Measurements from ENCODE around the gene FADS3.
A peak's percentile ranks its signal among the peaks of the same experiment; 100 is the strongest.

The FADS3 gene

DNA sequence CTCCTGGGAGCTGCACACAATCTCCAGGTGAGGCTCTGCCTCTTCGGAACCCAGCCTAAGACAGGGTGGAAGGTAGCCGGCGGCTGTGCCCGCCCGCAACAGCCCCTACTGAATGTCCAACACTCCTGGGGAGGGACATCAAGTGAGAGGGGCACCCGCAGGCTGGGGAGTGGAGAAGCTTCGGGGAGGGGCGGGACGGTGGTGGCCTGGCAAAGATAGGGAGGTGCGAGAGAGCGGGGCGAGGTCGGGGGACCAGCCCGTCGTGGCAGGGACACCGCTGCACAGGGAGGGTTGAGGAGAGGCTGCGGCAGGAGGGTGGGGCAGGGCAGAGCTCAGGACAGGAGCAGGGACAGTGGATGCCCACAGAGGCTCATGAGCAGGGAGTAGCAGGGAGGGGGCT is 8.9 kb upstream of the FADS3 start:
- no peak for DNase-seq (ENCODE audit: low read depth in 2 of 3, low spot score in 2 of 3)

DNA sequence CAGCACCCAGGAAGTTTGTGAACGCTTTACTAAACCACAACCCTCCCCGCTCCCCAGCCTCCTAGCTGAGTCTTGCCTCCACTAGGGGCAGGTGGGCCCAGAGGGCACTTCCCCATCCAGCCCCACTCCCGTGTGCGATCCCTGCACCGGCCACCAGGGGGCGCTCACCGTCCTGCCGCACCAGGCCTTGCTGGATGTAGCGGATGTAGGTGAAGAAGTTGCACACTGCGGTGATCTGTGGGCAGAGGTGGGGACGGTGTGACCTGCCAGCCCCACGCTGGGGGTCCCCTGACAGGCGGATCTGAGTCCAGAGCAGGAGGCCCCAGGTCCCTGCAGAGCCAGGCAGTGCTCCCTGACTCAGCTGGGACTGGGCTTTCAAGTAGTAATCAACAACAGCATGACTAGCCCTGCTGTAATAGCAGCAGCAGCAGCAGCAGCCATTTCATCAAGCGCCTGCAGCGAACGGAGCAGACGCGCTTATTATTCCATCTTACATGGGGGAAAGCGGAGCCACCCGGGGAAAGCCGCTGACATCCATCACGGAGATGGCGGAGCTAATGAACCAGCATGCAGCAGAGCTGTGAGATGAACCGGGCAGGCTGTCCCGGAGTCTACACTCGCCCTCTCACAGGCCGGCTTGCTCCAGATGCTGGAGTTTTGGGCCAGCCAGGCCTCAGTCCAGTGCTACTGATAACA is 7.9 kb upstream of the FADS3 start:
- DNase-seq (ENCODE audit: low read depth in 2 of 3, low spot score in 2 of 3): peak; percentile 79 to 99 (median 96)

DNA sequence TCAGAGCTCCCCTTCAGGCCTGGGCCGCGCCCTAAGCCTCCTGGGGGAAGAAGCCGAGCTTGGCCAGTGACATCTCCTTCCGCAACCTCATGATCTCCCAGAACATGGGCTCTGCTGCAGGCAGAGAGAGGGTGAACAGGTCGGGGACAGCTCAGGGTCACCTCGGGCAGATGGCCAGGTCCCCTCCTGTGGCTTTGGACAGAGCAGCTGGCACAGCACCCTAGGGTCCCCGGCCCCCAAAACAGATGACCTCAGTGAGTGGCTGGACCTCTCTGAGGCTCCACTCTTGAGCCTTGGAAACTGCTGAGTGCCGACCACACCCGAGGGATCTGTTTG is 6.9 kb upstream of the FADS3 start:
- no peak for DNase-seq (ENCODE audit: low read depth in 2 of 3, low spot score in 2 of 3)

DNA sequence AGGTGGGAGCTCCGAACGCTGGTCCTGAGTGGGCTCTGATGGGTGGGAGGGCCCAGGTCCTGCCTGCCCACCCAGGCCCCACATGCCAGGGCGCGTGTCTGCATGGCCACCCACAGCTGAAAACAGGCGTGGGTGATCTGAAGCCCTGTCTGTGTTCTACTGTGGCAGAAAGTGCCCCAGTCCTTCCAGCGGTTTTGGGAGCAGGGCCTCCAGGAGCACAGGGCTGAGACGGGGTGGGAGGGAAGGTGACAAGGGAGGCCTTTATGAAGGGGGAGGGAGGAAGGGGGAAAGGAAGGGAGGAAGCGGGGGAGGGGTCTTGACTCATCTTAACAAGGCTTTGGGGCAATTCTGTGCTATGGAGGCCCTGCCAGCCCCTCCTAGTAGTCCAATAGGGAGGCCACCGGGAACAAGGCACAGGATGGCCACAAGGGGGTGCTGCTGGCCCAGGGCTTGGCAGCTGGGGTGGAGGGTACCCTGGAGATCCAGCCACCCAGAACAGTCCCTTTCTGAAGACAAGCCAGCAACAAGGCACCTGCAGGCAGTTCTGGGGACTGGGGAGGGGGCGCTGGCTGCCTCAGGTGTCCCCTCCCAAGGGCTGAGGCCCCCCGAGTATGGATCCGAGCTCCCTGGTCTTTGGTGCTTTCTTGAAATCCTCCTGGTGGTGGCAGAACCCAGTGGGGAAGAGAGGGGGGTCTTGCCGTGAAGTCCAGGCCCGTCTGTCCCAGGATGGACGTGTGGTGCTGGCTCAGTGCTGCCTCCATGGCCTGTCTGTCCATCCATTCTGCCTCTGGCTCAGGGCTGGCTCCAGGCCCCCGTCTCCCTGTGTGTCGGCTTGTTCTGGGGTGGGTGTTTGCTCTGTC is 6.3 kb upstream of the FADS3 start:
- peak; percentile 38 to 76 (median 68) for DNase-seq (ENCODE audit: low read depth in 2 of 3, low spot score in 2 of 3)

DNA sequence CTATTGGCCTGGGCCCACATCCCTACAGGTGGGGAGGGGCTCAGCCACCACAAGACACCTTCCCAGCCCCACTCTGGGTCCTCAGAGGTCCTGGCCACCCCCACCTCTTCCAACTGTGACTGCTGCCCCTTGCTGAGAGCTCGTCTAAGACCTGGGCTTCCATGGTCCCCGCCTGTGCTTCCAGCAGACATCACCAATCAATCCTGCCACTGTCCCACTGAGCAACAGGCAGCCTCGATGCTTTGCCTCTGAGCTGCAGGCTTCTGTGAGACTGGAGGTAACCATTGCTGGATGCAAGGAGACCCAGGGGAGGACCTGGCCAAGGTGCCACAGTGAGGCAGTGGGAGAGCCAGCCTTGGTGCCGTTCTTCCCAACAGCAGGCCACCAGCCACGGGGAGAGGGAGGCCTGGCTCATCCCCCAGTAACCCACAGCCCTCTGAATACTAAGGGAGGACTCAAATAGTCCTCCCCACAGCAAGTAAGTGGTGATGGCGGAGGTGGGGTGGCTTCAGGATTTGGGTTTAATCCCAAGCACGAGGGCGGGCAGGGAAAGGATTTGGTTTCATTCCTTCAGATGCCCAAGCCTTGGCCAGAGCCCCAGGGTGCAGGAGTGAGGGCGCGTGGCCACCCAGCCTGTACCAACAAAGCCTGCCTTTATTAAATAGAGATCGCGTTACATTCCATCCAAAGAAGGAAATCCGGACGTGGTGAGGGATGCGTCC is 5.5 kb upstream of the FADS3 start:
- DNase-seq (ENCODE audit: low read depth in 2 of 3, low spot score in 2 of 3): no peak

DNA sequence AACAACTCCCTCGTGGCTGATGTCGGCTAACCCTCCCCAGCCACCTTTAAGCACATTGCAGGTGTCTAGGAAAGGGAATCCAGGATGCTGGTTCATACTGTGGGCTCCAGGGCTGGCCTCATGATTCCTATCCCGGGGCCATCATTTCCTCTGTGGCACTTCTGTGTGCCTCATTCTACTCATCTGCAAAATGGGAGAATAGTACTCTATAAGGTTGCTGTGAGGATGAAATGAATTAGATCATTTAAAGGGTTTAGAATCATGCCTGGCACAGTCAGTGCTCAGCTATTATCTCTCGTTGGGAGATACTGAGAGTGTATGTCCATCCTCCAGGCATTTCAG is 4.3 kb upstream of the FADS3 start:
- DNase-seq (ENCODE audit: low read depth in 2 of 3, low spot score in 2 of 3): no peak

DNA sequence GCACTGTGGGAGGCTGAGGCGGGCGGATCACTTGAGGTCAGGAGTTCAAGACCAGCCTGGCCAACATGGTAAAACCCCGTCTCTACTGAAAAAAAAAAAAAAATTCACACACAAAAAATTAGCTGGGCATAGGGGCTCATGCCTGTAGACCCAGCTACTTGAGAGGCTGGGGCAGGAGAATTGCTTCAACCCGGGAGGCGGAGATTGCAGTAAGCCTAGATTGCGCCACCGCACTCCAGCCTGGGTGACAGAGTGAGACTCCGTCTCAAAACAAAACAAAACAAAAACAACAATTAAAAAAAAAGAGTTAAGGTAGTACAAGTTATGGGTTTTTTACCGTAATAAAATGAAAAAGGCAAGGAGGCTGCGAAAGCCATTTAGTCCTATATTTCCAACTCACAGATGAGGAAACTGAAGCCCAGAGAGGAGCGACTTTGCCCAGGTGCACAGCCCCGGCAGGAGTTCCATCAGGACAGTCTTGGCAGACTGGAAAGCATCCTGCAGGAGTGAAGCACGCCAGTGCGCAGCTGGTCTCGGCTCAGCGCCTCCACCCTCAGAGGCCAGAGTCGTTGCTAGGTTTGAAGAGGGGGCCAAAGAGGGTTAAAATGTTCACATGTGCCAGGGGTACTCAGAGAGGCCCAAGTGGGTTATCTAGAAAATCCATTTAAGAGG is 3.8 kb upstream of the FADS3 start:
- DNase-seq (ENCODE audit: low read depth in 2 of 3, low spot score in 2 of 3): no peak

DNA sequence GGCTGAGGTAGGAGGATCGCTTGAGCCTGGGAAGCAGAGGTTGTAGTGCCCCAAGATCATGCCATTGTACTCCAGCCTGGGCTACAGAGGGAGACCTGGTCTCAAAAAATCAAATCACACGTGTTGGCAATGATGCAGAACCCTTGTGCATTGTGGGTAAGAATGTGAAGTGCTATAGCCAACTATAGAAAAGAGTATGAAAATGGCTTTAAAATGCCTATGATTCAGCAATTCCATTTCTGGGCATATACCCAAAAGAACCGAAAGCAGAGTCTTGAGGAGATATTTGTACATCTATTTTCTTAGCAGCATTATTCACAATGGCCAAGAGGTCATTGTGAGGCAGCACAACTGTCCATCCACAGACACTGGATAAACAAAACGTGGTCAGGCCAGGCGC is 2.6 kb upstream of the FADS3 start:
- no peak for DNase-seq (ENCODE audit: low read depth in 2 of 3, low spot score in 2 of 3)

DNA sequence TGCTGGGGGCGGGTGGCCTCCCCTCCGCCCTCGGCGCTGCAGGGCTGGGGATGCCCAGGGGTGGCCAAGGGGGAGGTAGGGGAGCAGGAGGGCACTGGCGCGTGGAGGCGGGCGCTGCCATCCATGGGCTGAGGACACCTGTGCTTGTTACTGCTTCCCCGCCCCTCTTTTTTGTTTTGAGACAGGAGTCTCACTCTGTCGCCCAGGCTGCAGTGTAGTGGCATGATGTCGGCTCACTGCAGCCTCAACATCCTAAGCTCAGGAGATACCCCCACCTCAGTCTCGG is 683 bp upstream of the FADS3 start:
- no peak for DNase-seq (ENCODE audit: low read depth in 2 of 3, low spot score in 2 of 3)

DNA sequence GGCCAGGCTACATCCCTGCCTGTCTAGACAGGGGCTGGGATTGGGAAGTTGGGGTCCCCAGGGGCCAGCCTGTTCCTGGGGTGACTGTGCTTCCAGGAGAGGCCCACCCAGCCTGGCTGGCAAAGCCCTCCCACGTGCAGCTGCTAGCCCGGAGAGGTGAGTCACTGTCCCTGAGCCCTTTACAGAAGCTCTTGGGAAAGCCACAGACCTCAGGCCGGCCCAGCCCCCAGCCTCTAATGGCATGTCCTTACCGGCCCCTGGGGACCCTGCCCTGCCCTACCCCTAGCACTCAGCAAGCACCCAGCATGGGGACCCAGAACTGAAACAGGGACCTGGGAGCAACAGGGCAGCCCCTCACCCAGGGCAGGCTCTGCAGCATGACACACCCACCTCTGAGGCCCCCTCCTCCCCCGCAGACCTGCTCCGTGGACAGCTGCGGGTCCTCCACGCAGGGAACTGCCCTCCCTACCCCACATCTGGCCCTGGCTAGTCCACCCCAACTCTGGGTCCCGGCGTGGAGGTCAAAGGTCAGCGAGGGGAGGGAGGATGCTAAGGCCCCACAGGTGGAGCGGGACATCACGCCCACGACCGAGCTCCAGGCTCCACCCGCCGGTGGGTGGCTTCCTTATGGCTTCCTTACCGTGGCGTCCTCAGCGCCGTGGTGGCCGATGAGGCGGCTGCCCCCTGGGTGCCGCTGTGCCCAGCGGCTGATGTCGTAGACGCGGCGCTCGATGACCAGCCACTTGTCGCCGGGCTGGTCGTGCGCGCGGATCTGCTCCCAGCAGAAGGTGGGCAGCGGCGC is 615 bp downstream of the FADS3 start:
- no peak for DNase-seq (ENCODE audit: low read depth in 2 of 3, low spot score in 2 of 3)

DNA sequence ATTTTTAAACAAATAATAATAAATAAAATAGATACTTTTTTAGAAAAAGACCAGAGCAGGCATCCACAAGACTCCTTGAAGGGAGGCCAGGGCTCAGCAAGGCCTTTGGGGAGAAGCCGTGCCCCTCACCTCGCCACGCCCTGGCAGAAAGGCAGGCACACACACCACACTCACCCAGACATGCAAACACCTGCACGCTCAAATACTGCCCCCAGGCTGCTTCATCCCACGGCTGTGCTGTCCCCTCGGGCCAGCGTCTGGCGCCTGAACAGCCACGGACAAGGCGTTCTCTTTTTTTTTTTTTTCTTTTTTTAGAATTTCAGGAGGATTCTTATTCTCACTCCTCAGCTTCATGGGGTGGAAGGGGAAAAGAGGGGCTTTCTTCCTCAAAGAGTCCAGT is 1.5 kb downstream of the FADS3 start:
- DNase-seq (ENCODE audit: low read depth in 2 of 3, low spot score in 2 of 3): no peak

DNA sequence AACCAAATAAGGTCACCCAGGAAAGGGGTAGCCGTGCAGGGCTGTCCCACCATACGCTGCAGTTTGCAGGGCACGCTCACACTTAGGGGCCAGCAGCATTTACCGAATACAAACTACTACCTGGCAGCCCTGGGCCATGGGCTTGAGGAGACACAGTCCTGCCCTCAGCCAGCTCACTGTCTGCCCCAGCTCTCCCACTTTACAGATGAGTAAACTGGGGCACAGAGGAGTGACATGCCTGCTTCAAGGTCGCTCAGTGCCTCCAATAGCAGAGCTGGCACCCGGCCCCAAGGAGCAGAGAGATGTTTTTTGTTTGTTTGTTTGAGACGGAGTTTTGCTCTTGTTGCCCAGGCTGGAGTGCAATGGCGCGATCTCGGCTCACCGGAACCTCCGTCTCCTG is 2.8 kb downstream of the FADS3 start:
- no peak for DNase-seq (ENCODE audit: low read depth in 2 of 3, low spot score in 2 of 3)

DNA sequence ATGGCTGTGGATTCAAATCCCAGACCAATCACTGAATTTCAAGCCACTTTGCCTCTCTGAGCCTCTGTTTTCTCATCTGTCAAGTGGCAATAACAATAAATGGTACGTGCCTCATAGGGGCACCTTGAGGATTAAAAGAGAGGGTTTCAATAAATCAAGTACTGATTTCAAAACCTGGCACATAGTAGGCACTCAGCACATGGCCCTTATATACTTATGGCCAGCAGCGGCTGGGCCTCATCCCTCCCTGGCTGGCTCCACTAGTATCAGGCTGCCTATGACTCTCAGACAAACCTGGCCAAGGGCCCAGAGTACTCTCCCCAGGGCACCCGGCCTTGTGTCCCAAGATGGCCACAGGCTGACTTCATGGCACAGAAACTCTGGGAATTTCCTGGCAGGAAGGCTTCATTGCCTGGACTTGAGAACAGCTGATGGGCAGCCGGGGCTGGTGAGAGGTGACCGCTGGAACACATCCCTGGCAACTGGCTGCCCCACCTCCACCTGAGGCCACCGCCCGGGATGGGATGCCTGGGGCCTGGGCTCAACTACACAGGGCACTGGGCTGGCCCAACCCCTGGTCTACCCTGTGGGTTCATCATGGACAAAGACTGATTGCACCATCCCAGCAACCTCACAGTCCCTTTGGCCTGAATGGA is 3.4 kb downstream of the FADS3 start:
- no peak for DNase-seq (ENCODE audit: low read depth in 2 of 3, low spot score in 2 of 3)

DNA sequence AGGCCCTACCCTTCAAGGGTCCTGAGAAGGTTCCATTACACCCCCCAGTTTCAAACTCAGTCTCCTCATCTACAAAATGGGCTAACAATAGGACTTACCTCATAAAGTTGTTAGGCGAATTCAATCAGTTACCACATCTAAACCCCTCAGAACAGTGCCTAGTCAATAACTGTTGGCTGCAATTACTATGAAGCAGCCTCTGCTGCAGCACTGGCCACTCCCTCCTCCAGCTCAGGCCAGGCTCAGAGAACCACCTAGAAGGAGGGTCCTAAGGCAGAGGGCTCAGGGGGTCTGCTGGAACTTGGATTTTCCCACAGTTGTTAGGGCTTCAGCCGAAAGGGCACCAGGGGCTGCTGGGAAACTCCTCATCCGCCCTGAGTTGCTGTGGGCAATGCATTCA is 4.7 kb downstream of the FADS3 start:
- DNase-seq (ENCODE audit: low read depth in 2 of 3, low spot score in 2 of 3): no peak

DNA sequence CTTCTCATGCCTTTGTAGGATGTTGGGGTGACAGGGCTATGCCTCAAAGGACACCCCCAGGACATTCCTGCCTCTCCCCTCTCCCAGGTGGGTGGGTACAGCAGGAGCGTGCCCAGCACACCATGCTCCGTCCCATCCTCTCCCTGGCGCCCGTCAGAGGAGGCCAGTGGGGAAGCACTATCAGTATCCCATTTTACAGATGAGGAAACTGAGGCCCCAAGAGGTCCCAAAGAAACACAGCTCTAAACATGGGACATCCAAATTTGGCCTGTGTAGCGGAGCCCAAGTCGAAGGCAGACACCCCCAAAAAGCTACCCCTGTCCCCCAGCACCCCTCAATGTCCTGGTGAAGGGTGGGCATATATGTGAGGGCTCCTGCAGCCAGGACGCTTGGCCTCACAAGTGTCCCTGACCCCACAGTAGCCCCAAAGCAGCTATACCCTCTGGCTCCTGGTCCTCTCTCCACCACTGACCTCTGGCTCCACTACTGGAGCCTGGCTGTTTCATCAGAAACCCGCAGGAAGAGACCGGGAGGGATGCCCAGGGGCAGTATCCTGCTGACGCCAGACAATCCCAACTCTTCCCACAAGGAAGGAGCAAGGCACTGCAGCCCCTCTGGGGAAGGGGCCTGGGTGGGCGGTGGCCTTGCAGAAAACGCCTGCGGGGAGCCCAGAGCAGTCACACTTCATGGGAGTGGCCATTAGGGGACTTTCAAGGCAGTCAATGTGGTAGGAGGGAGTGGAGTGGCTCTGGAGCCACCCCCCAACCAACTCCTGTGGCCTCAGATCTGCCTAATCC is 5.4 kb downstream of the FADS3 start:
- DNase-seq (ENCODE audit: low read depth in 2 of 3, low spot score in 2 of 3): no peak

DNA sequence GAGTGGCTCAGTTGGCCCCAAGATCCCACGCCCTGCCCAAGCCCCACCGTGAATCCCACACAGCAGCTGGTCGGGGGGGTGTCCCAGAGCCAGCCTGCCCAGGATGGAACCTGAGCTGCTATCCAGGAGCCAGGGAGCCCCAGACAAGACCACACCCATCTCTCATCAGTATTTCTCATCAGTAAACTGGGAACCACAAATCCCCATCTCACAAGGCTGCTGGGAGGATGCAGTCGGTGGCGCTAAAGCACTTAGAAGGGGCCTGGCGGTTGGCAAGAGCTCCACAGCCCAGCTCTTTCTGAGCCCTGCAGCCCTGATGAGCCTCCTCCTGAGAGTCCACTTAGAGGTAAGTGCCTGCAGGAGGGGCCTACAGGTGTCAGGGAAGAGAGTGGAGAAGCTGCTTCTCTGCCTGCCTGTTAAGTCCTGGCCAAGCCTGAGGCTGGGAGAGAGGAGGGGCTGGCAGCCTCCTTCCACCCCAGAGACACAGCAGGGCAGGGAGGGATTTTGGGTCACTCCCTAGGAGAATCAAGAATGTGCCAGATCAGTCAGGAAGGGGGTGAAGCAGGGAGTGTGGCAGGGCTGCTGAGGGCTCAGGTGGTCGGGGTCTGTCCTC is 6.1 kb downstream of the FADS3 start:
- DNase-seq (ENCODE audit: low read depth in 2 of 3, low spot score in 2 of 3): no peak

DNA sequence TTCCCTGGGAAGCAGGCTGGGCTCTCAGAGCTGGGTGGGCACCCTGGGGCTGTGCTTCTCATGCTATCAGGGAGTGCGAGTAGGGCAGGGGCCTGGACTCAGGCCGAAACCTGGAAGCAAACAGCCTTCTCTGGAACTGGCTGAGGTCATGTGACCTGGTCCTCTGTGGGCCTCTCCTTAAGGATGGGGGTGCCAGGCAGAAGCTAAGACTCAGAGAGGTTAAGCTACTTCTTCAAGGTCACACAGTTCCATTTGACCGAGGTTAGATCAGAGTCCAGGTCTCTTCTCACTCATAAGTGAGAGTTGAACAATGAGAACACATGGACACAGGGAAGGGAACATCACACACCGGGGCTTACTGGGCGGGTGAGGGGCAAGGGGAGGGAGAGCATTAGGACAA is 7.4 kb downstream of the FADS3 start:
- no peak for DNase-seq (ENCODE audit: low read depth in 2 of 3, low spot score in 2 of 3)

DNA sequence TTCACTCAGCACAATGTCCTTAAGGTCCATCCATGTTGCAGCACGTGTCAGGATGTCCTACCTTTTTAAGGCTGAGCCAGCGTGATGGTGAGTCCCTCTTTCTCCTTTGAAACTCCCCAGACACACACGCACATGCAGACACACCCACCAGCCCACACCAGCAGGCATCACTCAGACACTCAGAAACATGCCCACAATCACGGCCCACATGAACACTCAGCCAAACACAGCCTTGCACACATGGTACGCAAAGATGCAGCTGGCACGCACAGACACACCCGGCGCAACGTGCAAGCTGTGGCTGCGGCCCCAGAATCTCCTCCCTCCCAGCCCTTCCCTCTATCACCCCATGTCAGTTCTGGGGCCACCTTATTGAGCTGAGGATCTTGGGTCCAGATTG is 8.0 kb downstream of the FADS3 start:
- no peak for DNase-seq (ENCODE audit: low read depth in 2 of 3, low spot score in 2 of 3)

DNA sequence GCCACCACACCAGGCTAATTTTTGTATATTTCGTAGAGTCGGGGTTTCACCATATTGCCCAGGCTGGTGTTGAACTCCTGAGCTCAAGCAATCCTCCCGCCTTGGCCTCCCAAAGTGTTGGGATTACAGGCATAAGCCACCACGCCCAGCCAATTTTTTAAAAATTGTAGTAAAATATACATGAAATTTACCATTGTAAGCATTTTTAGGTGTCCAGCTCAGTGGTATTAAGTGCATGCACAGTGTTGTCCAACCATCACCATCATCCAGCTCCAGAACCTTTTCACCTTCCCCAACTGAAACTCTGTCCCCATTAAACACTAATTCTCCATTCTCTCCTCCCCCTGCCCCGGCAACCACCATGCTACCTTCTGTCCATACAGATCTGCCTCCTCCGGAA is 8.5 kb downstream of the FADS3 start:
- DNase-seq (ENCODE audit: low read depth in 2 of 3, low spot score in 2 of 3): no peak

All from activated CD8-positive, alpha-beta memory T cell treated with anti-CD3 and anti-CD28 coated beads for 48 hours (primary cell).